ENCODE data around the gene TXNDC16. TPM values are rescaled to one million over a fixed set of nuclear protein-coding genes. Genes with fewer than 3 reads are reported as not detected.

The TXNDC16 gene
- total and polyA plus RNA-seq, 2 donors (not counting 1 experiment from before 2014, with no cell fraction given): 0.75 to 7.0 TPM

- DNase-seq: no peak
- Histone ChIP-seq H3K27me3 (replicated peaks in 1 of 4; ENCODE audit: control extremely low read depth in 1 of 4, control insufficient read depth in 3 of 4, insufficient read depth in 4 of 4, low read length in 3 of 4) (no peaks in the 10 kb centered on the region), H3K4me3 (ENCODE audit: control extremely low read depth in 1 of 5, extremely low read depth in 1 of 5, insufficient read depth in 1 of 5, low read depth in 2 of 5, low read length in 4 of 5) (no peak overlapping the region), H3K9me3 (ENCODE audit: control extremely low read depth in 1 of 3, control insufficient read depth in 2 of 3, insufficient read depth in 1 of 3, low read length in 2 of 3) (no peaks in the 10 kb centered on the region), H3K79me2 (ENCODE audit: control insufficient read depth, insufficient read depth, low read length) (no peaks in the 10 kb centered on the region), H3K27ac (ENCODE audit: low read length in 2 of 2) (no peak overlapping the region), H3K9ac (ENCODE audit: low read length) (no peak overlapping the region), H2AFZ (ENCODE audit: insufficient read depth, low read depth, low read length, poor library complexity, severe bottlenecking) (no peak overlapping the region), H3K4me1 (ENCODE audit: control insufficient read depth in 2 of 2, insufficient read depth in 2 of 2, low read length in 2 of 2) (no peaks in the 10 kb centered on the region), H4K20me1 (ENCODE audit: control insufficient read depth, insufficient read depth, low read length, poor library complexity, severe bottlenecking) (no peaks in the 10 kb centered on the region), H3K36me3 (replicated peaks in 1 of 2; ENCODE audit: control extremely low read depth in 1 of 2, control insufficient read depth in 1 of 2, extremely low read depth in 1 of 2, insufficient read depth in 2 of 2, low read length in 1 of 2) (peaks cover 0 to 2% of the 10 kb centered on the region in 2 experiments), H3K4me2 (replicated peaks; ENCODE audit: low read depth, low read length, poor library complexity, severe bottlenecking) (no peak overlapping the region)
- intact Hi-C loops (cut with micrococcal nuclease): no loop called here
- POLR2A ChIA-PET: no interaction called here
- TF ChIP-seq CTCF (IDR thresholded peaks at IDR 0.05): no peak
- TF ChIP-seq EZH2 (IDR thresholded peaks at IDR 0.05; ENCODE audit: borderline replicate concordance, insufficient read depth, low read depth, low read length, poor library complexity, severe bottlenecking): no peak
- H3K9me3 Mint-ChIP-seq (ENCODE audit: insufficient read depth): no peaks in the 10 kb centered on the region
- H3K4me3 Mint-ChIP-seq: no peak overlapping the region
- H3K27ac Mint-ChIP-seq: no peak overlapping the region
- CTCF ChIA-PET: interaction anchor here (0.6 kb wide), 1 partner anchor 33 kb away, joined by 3 read pairs; no protein-coding TSS in a partner anchor
- no peaks in the 10 kb centered on the region for H3K27me3 Mint-ChIP-seq
- H3K4me1 Mint-ChIP-seq: no peaks in the 10 kb centered on the region
- WGBS (ENCODE audit: insufficient coverage): 100% methylated on average over 1 of the region's 1 CpG
- ATAC-seq (ENCODE audit: low read depth): no peak
These were observed 117.3 kb downstream of the TXNDC16 start for GRCh38 chr14:52434955-52435354.

- Histone ChIP-seq H2AFZ (ENCODE audit: insufficient read depth, low read depth, low read length, poor library complexity, severe bottlenecking) (no peak overlapping the region), H3K27me3 (replicated peaks in 1 of 4; ENCODE audit: control extremely low read depth in 1 of 4, control insufficient read depth in 3 of 4, insufficient read depth in 4 of 4, low read length in 3 of 4) (no peaks in the 10 kb centered on the region), H4K20me1 (ENCODE audit: control insufficient read depth, insufficient read depth, low read length, poor library complexity, severe bottlenecking) (no peaks in the 10 kb centered on the region), H3K36me3 (replicated peaks in 1 of 2; ENCODE audit: control extremely low read depth in 1 of 2, control insufficient read depth in 1 of 2, extremely low read depth in 1 of 2, insufficient read depth in 2 of 2, low read length in 1 of 2) (no peaks in the 10 kb centered on the region), H3K79me2 (ENCODE audit: control insufficient read depth, insufficient read depth, low read length) (no peaks in the 10 kb centered on the region), H3K4me1 (ENCODE audit: control insufficient read depth in 2 of 2, insufficient read depth in 2 of 2, low read length in 2 of 2) (no peaks in the 10 kb centered on the region), H3K4me2 (replicated peaks; ENCODE audit: low read depth, low read length, poor library complexity, severe bottlenecking) (no peak overlapping the region), H3K27ac (ENCODE audit: low read length in 2 of 2) (no peak overlapping the region), H3K9ac (ENCODE audit: low read length) (no peak overlapping the region), H3K4me3 (ENCODE audit: control extremely low read depth in 1 of 5, extremely low read depth in 1 of 5, insufficient read depth in 1 of 5, low read depth in 2 of 5, low read length in 4 of 5) (no peak overlapping the region), H3K9me3 (ENCODE audit: control extremely low read depth in 1 of 3, control insufficient read depth in 2 of 3, insufficient read depth in 1 of 3, low read length in 2 of 3) (no peaks in the 10 kb centered on the region)
- intact Hi-C loops (cut with micrococcal nuclease): no loop called here
- Mint-ChIP-seq H3K27me3 (no peaks in the 10 kb centered on the region), H3K4me3 (no peak overlapping the region), H3K4me1 (no peaks in the 10 kb centered on the region), H3K9me3 (ENCODE audit: insufficient read depth) (no peaks in the 10 kb centered on the region), H3K27ac (no peak overlapping the region)
- DNase-seq (no peak), ATAC-seq (ENCODE audit: low read depth) (no peak)
- POLR2A ChIA-PET: no interaction called here
- CTCF ChIA-PET: no interaction called here
- TF ChIP-seq CTCF (IDR thresholded peaks at IDR 0.05): no peak
- no peak for TF ChIP-seq EZH2 (IDR thresholded peaks at IDR 0.05; ENCODE audit: borderline replicate concordance, insufficient read depth, low read depth, low read length, poor library complexity, severe bottlenecking)
- WGBS (ENCODE audit: insufficient coverage): no CpG with 5 or more reads among the region's 2 CpGs
These were observed 121.8 kb downstream of the TXNDC16 start for GRCh38 chr14:52430474-52430873.

Data from B cell (primary cell).